ENCODE data around the gene FAM180B.
"Not testable (repeated sequence)": the region's sequence is repeated elsewhere in the genome, so short reads cannot be mapped to it uniquely, and the experiment has no call there.

DNA sequence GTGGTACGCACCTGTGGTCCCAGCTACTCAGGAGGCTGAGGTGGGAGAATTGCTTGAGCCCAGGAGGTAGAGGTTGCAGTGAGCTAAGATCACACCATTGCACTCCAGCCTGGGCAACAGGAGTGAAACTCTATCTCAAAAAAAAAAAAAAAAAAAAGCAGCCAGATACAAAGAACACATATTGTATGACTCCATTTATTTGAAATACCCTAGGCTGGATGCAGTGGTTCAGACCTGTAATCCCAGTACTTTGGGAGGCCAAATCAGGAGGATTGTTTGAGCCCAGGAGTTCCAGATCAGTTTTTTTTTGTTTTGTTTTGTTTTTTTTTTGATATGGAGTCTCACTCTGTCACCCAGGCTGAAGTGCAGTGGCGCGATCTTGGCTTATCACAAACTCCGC is 24.1 kb upstream of the FAM180B start:
- TF ChIP-seq, protein P1, sequence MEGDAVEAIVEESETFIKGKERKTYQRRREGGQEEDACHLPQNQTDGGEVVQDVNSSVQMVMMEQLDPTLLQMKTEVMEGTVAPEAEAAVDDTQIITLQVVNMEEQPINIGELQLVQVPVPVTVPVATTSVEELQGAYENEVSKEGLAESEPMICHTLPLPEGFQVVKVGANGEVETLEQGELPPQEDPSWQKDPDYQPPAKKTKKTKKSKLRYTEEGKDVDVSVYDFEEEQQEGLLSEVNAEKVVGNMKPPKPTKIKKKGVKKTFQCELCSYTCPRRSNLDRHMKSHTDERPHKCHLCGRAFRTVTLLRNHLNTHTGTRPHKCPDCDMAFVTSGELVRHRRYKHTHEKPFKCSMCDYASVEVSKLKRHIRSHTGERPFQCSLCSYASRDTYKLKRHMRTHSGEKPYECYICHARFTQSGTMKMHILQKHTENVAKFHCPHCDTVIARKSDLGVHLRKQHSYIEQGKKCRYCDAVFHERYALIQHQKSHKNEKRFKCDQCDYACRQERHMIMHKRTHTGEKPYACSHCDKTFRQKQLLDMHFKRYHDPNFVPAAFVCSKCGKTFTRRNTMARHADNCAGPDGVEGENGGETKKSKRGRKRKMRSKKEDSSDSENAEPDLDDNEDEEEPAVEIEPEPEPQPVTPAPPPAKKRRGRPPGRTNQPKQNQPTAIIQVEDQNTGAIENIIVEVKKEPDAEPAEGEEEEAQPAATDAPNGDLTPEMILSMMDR (IDR thresholded peaks at IDR 0.05): not testable (repeated sequence)
- TF ChIP-seq, protein P2, sequence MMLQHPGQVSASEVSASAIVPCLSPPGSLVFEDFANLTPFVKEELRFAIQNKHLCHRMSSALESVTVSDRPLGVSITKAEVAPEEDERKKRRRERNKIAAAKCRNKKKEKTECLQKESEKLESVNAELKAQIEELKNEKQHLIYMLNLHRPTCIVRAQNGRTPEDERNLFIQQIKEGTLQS (CRISPR knock-in tag; conservative IDR thresholded peaks at IDR 0.05): not testable (repeated sequence)
- TF ChIP-seq, protein P3, sequence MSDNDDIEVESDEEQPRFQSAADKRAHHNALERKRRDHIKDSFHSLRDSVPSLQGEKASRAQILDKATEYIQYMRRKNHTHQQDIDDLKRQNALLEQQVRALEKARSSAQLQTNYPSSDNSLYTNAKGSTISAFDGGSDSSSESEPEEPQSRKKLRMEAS (CRISPR knock-in tag; IDR thresholded peaks at IDR 0.05): not testable (repeated sequence)

Data from WTC11 (cell line).